ENCODE results near the gene CTAGE6. TPM values are rescaled to one million over a fixed set of nuclear protein-coding genes. Genes with fewer than 3 reads are reported as not detected.
"Not testable (repeated sequence)": the region's sequence is repeated elsewhere in the genome, so short reads cannot be mapped to it uniquely, and the experiment has no call there.

The CTAGE6 gene, protein sequence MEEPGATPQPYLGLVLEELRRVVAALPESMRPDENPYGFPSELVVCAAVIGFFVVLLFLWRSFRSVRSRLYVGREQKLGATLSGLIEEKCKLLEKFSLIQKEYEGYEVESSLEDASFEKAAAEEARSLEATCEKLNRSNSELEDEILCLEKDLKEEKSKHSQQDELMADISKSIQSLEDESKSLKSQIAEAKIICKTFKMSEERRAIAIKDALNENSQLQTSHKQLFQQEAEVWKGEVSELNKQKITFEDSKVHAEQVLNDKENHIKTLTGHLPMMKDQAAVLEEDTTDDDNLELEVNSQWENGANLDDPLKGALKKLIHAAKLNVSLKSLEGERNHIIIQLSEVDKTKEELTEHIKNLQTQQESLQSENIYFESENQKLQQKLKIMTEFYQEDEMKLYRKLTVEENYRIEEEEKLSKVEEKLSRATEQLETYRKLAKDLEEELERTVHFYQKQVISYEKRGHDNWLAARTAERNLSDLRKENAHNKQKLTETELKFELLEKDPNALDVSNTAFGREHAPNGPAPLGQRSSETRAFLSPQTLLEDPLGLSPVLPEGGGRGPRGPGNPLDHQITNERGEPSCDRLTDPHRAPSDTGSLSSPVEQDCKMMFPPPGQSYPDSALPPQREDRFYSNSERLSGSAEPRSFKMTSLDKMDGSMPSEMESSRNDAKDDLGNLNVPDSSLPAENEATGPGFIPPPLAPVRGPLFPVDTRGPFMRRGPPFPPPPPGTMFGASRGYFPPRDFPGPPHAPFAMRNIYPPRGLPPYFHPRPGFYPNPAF
- total RNA-seq (0.17 and 0.26 TPM in 2 replicates), polyA plus RNA-seq (not detected in 2 replicates), polyA minus RNA-seq (ENCODE audit: low replicate concordance) (not detected in 2 replicates)
- not detected in 2 replicates for polyA plus RNA-seq (2012)

DNA sequence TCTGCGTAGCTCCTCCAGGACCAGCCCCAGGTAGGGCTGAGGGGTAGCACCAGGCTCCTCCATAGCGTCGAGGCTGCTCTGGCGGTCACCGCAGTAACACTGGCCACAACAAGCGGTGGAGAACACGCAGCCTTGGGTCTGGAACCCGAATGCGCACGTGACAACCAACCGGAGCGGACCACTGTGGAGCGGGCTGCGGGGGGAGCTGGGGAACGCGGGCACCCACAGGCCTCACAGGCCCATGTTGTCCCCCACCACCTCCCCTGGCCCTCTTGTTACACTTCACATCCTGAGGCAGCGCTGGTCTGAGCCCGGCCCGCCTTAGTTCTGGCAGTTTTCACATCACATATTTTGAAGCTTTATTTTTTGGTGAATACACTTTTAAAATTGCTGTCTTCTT lies at the start of gene CTAGE6:
Gene CTAGE6 (minus strand): TSS at position 101 of the 400 bp plus-strand sequence. CDS start 38 bp downstream, at position 63.
- not testable (repeated sequence) for H3K4me2 ChIP-seq (ENCODE audit: extremely low read depth, insufficient read depth, low read length); DNase-seq (ENCODE audit: low read depth in 2 of 2); H3K9ac ChIP-seq (ENCODE audit: insufficient read depth, low read length); H3K27ac ChIP-seq (ENCODE audit: insufficient read depth, low read length); H4K20me1 ChIP-seq (ENCODE audit: control insufficient read depth, extremely low read depth, insufficient read depth, low read length); H3K79me2 ChIP-seq (ENCODE audit: control insufficient read depth, insufficient read depth, low read length); H3K36me3 ChIP-seq (ENCODE audit: control insufficient read depth, insufficient read depth, low read length); H3K27me3 ChIP-seq (ENCODE audit: control insufficient read depth, insufficient read depth, low read length); H3K9me3 ChIP-seq (ENCODE audit: control insufficient read depth, insufficient read depth, low read depth, low read length); H3K4me3 ChIP-seq (replicated peaks in 1 of 4; ENCODE audit: control extremely low read depth in 1 of 4, insufficient read depth in 1 of 4, low read depth in 3 of 4, low read length in 4 of 4); H2AFZ ChIP-seq (ENCODE audit: low read length); H3K4me1 ChIP-seq (ENCODE audit: control insufficient read depth, extremely low read depth, insufficient read depth, low read length)

DNA sequence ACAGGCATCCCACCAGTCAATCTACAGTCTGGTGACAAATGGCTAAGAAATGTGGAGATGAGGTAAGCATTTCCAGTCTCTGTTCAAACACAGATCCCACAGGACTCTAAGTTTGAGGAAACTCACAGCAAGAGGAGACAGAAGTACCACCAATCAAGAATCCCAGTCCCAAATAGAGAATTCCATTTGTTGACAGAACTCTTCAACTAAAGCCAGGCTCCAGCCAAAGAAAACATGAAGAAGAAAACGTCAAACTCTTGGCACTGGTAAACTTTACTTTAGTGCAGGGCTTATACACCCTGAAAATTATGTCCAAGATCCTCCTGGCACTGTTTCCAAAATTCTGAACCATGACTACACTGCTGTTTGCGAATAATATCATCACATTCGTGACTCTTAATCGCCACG lies 49.2 kb upstream of the CTAGE6 start:
- not testable (repeated sequence) for DNase-seq (ENCODE audit: low read depth in 2 of 2); H3K27ac ChIP-seq (ENCODE audit: insufficient read depth, low read length); H4K20me1 ChIP-seq (ENCODE audit: control insufficient read depth, extremely low read depth, insufficient read depth, low read length); H3K4me2 ChIP-seq (ENCODE audit: extremely low read depth, insufficient read depth, low read length); H3K4me3 ChIP-seq (replicated peaks in 1 of 4; ENCODE audit: control extremely low read depth in 1 of 4, insufficient read depth in 1 of 4, low read depth in 3 of 4, low read length in 4 of 4); H3K36me3 ChIP-seq (ENCODE audit: control insufficient read depth, insufficient read depth, low read length); H3K9ac ChIP-seq (ENCODE audit: insufficient read depth, low read length); H3K79me2 ChIP-seq (ENCODE audit: control insufficient read depth, insufficient read depth, low read length); H3K4me1 ChIP-seq (ENCODE audit: control insufficient read depth, extremely low read depth, insufficient read depth, low read length); H2AFZ ChIP-seq (ENCODE audit: low read length); H3K27me3 ChIP-seq (ENCODE audit: control insufficient read depth, insufficient read depth, low read length); H3K9me3 ChIP-seq (ENCODE audit: control insufficient read depth, insufficient read depth, low read depth, low read length)

DNA sequence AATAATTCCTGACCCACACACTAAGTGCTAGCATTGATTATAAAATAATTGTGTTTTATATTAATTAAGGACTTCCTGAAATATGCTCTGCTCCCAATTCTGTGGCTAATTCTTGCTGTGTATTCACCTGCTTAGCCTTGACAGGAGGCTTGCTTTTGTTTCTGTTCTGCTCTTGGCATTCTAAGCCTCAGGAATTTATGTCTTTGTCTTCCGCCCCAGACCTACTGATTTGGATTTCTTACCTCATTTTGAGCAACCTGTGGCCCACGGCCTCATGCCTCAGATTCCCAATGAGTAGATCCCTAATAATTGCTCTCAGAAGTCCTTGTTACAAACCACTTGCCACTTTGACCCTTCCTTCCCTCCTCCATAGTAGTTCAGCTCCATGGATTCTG lies 40.4 kb upstream of the CTAGE6 start:
- H3K9me3 ChIP-seq (ENCODE audit: control insufficient read depth, insufficient read depth, low read depth, low read length); H3K4me3 ChIP-seq (replicated peaks in 1 of 4; ENCODE audit: control extremely low read depth in 1 of 4, insufficient read depth in 1 of 4, low read depth in 3 of 4, low read length in 4 of 4); DNase-seq (ENCODE audit: low read depth in 2 of 2); H2AFZ ChIP-seq (ENCODE audit: low read length); H3K9ac ChIP-seq (ENCODE audit: insufficient read depth, low read length); H3K27me3 ChIP-seq (ENCODE audit: control insufficient read depth, insufficient read depth, low read length); H3K79me2 ChIP-seq (ENCODE audit: control insufficient read depth, insufficient read depth, low read length); H3K36me3 ChIP-seq (ENCODE audit: control insufficient read depth, insufficient read depth, low read length); H3K4me1 ChIP-seq (ENCODE audit: control insufficient read depth, extremely low read depth, insufficient read depth, low read length); H3K4me2 ChIP-seq (ENCODE audit: extremely low read depth, insufficient read depth, low read length); H4K20me1 ChIP-seq (ENCODE audit: control insufficient read depth, extremely low read depth, insufficient read depth, low read length); H3K27ac ChIP-seq (ENCODE audit: insufficient read depth, low read length): not testable (repeated sequence)

DNA sequence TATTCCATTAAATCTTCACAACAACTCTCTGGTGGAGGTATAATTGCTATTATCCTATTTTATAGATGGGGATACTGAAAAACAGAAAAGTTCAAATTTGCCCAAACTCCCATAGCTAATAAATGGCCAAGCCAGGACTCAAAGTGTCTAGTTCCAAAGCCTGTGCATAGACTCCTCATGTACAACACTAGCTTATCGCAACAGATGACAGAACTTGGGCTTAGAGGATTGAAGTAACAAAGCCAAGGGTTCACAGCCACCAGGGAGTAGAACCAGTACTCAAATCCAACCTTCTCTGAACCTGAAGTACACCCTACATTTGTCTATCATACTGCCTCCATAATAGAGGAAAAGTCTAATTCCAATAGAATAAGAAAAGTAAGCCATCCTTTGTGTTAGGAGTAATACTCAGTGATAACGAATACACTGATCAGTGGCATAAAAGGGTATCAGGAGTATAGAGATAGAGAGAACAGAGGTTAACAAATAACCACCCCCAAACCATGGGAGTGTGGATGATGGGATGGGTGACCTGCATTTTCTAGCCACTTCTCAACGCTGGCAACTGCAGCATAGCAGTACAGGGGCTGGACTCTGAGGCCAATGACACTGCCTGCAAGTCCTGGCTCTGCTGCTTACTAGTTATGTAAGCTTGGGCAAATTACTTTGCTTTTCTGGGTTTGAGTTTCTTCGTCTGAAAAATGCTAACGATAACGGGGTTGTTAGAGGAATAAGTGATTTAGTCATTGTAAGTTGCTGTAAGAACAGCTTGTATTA lies 39.8 kb upstream of the CTAGE6 start:
- H3K9ac ChIP-seq (ENCODE audit: insufficient read depth, low read length); DNase-seq (ENCODE audit: low read depth in 2 of 2); H3K79me2 ChIP-seq (ENCODE audit: control insufficient read depth, insufficient read depth, low read length); H3K27ac ChIP-seq (ENCODE audit: insufficient read depth, low read length); H3K36me3 ChIP-seq (ENCODE audit: control insufficient read depth, insufficient read depth, low read length); H3K27me3 ChIP-seq (ENCODE audit: control insufficient read depth, insufficient read depth, low read length); H3K4me1 ChIP-seq (ENCODE audit: control insufficient read depth, extremely low read depth, insufficient read depth, low read length); H3K9me3 ChIP-seq (ENCODE audit: control insufficient read depth, insufficient read depth, low read depth, low read length); H4K20me1 ChIP-seq (ENCODE audit: control insufficient read depth, extremely low read depth, insufficient read depth, low read length); H3K4me3 ChIP-seq (replicated peaks in 1 of 4; ENCODE audit: control extremely low read depth in 1 of 4, insufficient read depth in 1 of 4, low read depth in 3 of 4, low read length in 4 of 4); H2AFZ ChIP-seq (ENCODE audit: low read length); H3K4me2 ChIP-seq (ENCODE audit: extremely low read depth, insufficient read depth, low read length): not testable (repeated sequence)

DNA sequence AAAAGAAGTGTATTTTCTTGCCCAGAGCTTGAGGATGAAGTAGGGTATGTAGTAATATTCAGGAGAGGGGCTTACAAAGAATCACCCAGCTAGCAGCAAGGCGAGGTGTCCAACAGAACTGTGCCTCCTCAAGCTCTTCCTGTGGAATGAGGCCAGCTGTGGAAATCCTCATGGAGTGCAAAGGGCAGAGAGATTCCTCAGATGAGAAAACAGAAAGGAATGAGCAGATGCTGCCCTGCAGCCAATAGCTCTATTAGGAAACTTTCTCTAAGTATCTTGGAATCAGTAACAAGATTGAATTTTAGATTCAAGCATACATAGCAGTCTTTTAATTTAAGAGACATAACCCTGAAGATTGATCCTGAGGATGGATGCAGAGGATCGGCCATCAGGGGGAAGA lies 38.2 kb upstream of the CTAGE6 start:
- H3K4me1 ChIP-seq (ENCODE audit: control insufficient read depth, extremely low read depth, insufficient read depth, low read length); H3K9me3 ChIP-seq (ENCODE audit: control insufficient read depth, insufficient read depth, low read depth, low read length); H3K27ac ChIP-seq (ENCODE audit: insufficient read depth, low read length); H3K9ac ChIP-seq (ENCODE audit: insufficient read depth, low read length); H3K4me3 ChIP-seq (replicated peaks in 1 of 4; ENCODE audit: control extremely low read depth in 1 of 4, insufficient read depth in 1 of 4, low read depth in 3 of 4, low read length in 4 of 4); H2AFZ ChIP-seq (ENCODE audit: low read length); DNase-seq (ENCODE audit: low read depth in 2 of 2); H3K4me2 ChIP-seq (ENCODE audit: extremely low read depth, insufficient read depth, low read length); H4K20me1 ChIP-seq (ENCODE audit: control insufficient read depth, extremely low read depth, insufficient read depth, low read length); H3K27me3 ChIP-seq (ENCODE audit: control insufficient read depth, insufficient read depth, low read length); H3K79me2 ChIP-seq (ENCODE audit: control insufficient read depth, insufficient read depth, low read length); H3K36me3 ChIP-seq (ENCODE audit: control insufficient read depth, insufficient read depth, low read length): not testable (repeated sequence)

DNA sequence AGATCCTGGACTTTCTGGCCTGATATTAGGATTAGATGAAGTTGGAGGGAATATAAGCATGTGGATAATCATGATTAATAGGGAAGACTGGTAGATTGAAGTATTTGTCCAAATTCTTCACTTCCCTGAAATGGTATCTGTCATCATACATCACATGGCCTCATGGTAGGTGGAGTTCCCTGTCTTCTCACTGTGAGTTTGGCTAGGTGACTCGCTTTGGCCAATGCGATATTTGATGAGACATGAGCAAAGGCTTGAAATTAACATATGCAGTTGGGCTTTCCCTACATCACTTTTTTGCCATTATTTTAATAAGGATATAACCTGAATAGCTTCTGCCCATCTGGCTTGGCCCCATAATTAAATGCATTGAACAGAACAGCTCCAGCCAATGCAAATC lies 35.1 kb upstream of the CTAGE6 start:
- H3K4me2 ChIP-seq (ENCODE audit: extremely low read depth, insufficient read depth, low read length); H3K4me1 ChIP-seq (ENCODE audit: control insufficient read depth, extremely low read depth, insufficient read depth, low read length); H3K36me3 ChIP-seq (ENCODE audit: control insufficient read depth, insufficient read depth, low read length); H3K79me2 ChIP-seq (ENCODE audit: control insufficient read depth, insufficient read depth, low read length); H3K9me3 ChIP-seq (ENCODE audit: control insufficient read depth, insufficient read depth, low read depth, low read length); H2AFZ ChIP-seq (ENCODE audit: low read length); H3K4me3 ChIP-seq (replicated peaks in 1 of 4; ENCODE audit: control extremely low read depth in 1 of 4, insufficient read depth in 1 of 4, low read depth in 3 of 4, low read length in 4 of 4); H3K27me3 ChIP-seq (ENCODE audit: control insufficient read depth, insufficient read depth, low read length); H3K27ac ChIP-seq (ENCODE audit: insufficient read depth, low read length); DNase-seq (ENCODE audit: low read depth in 2 of 2); H4K20me1 ChIP-seq (ENCODE audit: control insufficient read depth, extremely low read depth, insufficient read depth, low read length); H3K9ac ChIP-seq (ENCODE audit: insufficient read depth, low read length): not testable (repeated sequence)

Data from fibroblast of lung (primary cell).